Adrenal gland (tissue), 12 donors: ENCODE data around the gene GSE1. TPM values are rescaled to one million over a fixed set of nuclear protein-coding genes. Genes with fewer than 3 reads are reported as not detected.

Experiments used
- DNase-seq, 7 donors: peaks; one replicate each; pipeline ENCODE4 v3.0.0-alpha.2; 2019 to 2020
- H3K27ac ChIP-seq, 5 donors: fragments of 200-600 bp; sonication (generic) in 4 of 5; 1 replicate in 3 of 5; 2 replicates in 2 of 5; pipeline versions ENCODE4 v1.5.1 to v1.8.0; 2016 to 2020; ENCODE audit warnings: mild to moderate bottlenecking in 1 of 5
- H3K27me3 ChIP-seq: fragments of 200-600 bp; 2 replicates; pipeline ENCODE4 v1.8.0; 2021
- H3K36me3 ChIP-seq, 2 donors: fragments of 200-600 bp; replicated peaks in 1 of 2; 1 replicate in 1 of 2; 2 replicates in 1 of 2; pipeline versions ENCODE4 v1.5.1 to v1.8.0; 2018 to 2022
- H3K4me1 ChIP-seq, 2 donors: fragments of 200-600 bp; replicated peaks in 1 of 2; 1 replicate in 1 of 2; 2 replicates in 1 of 2; pipeline versions ENCODE4 v1.5.1 to v1.8.0; 2018 to 2021
- H3K4me3 ChIP-seq, 4 donors: fragments of 200-600 bp; sonication (generic) in 3 of 4; one replicate each; pipeline ENCODE4 v1.5.1; 2016 to 2018
- H3K9me3 ChIP-seq, 3 donors: fragments of 200-600 bp; sonication (generic) in 1 of 3; replicated peaks in 1 of 3; 1 replicate in 2 of 3; 2 replicates in 1 of 3; pipeline versions ENCODE4 v1.5.1 to v1.8.0; 2016 to 2021
- CTCF ChIP-seq, 6 experiments: fragments of 450-650 bp in 4 of 6; fragments of 200-600 bp in 2 of 6; sonication (generic) in 1 of 6; IDR thresholded peaks; 1 replicate in 5 of 6; 2 replicates in 1 of 6; pipeline versions ENCODE4 v1.5.1 to v1.8.0; 2016 to 2021; ENCODE audit warnings: antibody characterized with exemption in 6 of 6, mild to moderate bottlenecking in 2 of 6, moderate library complexity in 1 of 6
- POLR2A ChIP-seq, 2 donors: fragments of 450-650 bp; IDR thresholded peaks; one replicate each; pipeline ENCODE4 v1.6.1; 2017; ENCODE audit warnings: antibody characterized with exemption in 2 of 2, mild to moderate bottlenecking in 2 of 2, moderate library complexity in 1 of 2
- WGBS, 4 donors: extraction: QIAGEN DNeasy Blood & Tissue Kit in 2 of 4; methylation state at CpG; one replicate each; pipeline versions ENCODE4 v1.1.5 to v1.1.7; 2013 to 2017; 5-methylcytosine and 5-hydroxymethylcytosine counted together
- intact Hi-C, 2 donors: fragments of 100-400 bp; cut with DNase I; formaldehyde crosslinking; loops; one replicate each; pipeline versions ENCODE4 v1.14.1 to v1.15.0; 2022 to 2023
- polyA plus RNA-seq, 3 donors: library from polyadenylated mRNA; stranded (reverse); fragments of 200-250 nt in 2 of 3; fragments of 350-450 nt in 1 of 3; fragmentation: Illumina TruSeq in 1 of 3; extraction: RNeasy Lipid Tissue Mini Kit (QIAGEN cat#74804) in 1 of 3; gene quantifications; one replicate each; pipeline ENCODE4 v1.2.3, GENCODE V29; 2013 to 2014
- total RNA-seq, 9 donors: library from RNA; depleted of rRNA in 4 of 9; stranded (reverse); fragments of >200 nt in 4 of 9; fragments of 120-200 nt in 1 of 9; fragmentation: NEBNext Ultra II Directional in 1 of 9; extraction: Animal tissue kit (Norgen Biotek cat#: 25700) in 1 of 9; gene quantifications; one replicate each; pipeline versions ENCODE4 v1.1.0 to v1.2.4, GENCODE V29; 2013 to 2023
- donor health status: healthy with polysubstance abuse.
- donor health status: Bipolar disorder and iron deficiency.
- donor health status: DM: yes; HTN: yes; CAD: no.
- donor health status: DM: no; HTN: no; CAD: no.
- donor health status: DM: no; HTN: no; CAD: no.
- donor health status: DM: yes; HTN: yes; CAD: no.

Gene GSE1
- total and polyA plus RNA-seq, 12 donors: 7.8 to 99.9 (median 64.8) TPM

DNA sequence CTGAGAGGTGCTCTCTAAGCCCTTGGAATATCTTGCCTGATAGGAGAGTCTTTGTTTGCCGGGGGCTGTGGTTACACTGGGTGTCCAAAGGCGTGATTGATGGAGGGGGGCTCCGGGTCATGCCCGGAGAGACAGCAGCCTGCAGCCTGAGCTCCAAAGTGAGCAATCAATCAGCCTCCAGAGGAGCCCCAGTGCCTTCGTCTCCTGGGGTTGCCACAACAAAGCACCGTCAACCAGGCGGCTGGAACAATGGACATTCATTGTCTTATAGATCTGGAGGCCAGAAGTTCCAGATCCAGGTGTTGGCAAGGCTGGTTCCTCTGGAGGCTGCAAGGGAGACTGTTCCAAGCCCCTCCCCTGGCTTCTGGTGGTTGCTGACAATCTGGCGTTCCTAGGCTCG is 99.7 kb downstream of the GSE1 start:
- H3K27ac ChIP-seq: no peak overlapping the region
- WGBS, 4 donors: 41 to 80% (median 50%) methylated on average over 2 to 9 of the region's 9 CpGs
- intact Hi-C loops: loop anchor here in 1 of 2 donors (10.0 kb wide), 2 partner anchors 318 to 438 kb away; no protein-coding TSS in a partner anchor
- TF ChIP-seq POLR2A (IDR thresholded peaks at IDR 0.05) (no peak), CTCF (IDR thresholded peaks at IDR 0.05) (no peak)
- no peaks in the 10 kb centered on the region for H3K36me3 ChIP-seq
- no peaks in the 10 kb centered on the region for H3K9me3 ChIP-seq
- DNase-seq: no peak
- H3K4me3 ChIP-seq: no peak overlapping the region
- no peaks in the 10 kb centered on the region for H3K27me3 ChIP-seq
- peaks cover 0 to 5% of the 10 kb centered on the region in 2 donors for H3K4me1 ChIP-seq

- no peaks in the 10 kb centered on the region for H3K9me3 ChIP-seq
- H3K4me3 ChIP-seq: no peak overlapping the region
- peaks cover 0 to 5% of the 10 kb centered on the region in 2 donors for H3K4me1 ChIP-seq
- intact Hi-C loops: loop anchor here (5.0 to 10.0 kb wide), 4 partner anchors 53 to 441 kb away; no protein-coding TSS in a partner anchor
- H3K36me3 ChIP-seq: no peaks in the 10 kb centered on the region
- 53 to 67% (median 58%) methylated on average over 17 to 22 of the region's 22 CpGs for WGBS, 4 donors
- H3K27me3 ChIP-seq: no peaks in the 10 kb centered on the region
- no peak for DNase-seq
- no peak overlapping the region for H3K27ac ChIP-seq
- TF ChIP-seq POLR2A (IDR thresholded peaks at IDR 0.05) (no peak), CTCF (IDR thresholded peaks at IDR 0.05) (no peak)
Observed at GRCh38 chr16:85715169-85716021, 102.3 kb downstream of the GSE1 start.

DNA sequence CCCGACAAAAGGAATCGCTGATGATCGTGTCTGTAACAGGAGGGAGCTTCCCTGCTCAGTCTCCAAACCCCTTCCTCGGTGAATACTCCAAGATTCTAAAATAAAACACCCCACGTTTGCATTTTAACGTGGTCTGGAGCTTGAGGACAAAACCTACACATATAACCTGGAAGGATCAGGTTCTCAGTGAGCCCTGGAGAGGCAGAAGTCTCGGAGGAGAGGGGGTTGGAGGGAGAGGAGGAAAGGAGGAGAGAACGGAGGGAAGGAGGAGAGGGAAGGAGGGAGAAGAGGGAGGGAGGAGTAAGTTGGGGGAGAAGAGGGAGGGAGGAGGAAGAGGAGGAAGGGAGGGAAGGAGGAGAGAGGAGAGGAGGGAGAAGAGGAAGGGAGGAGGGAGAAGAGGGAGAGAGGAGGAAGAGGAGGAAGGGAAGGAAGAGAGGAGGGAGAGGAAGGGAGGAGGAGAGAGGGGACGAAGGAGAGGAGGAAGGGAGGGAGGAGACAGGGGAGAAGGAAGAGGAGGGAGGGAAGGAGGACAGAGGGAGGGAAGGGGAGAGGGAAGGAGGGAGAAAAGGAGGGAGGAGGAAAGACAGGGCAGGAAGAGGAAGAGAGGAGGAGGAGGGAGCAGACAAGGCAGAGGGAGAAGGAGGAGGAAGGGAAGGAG is 103.0 kb downstream of the GSE1 start:
- peaks cover 0 to 5% of the 10 kb centered on the region in 2 donors for H3K4me1 ChIP-seq
- H3K4me3 ChIP-seq: no peak overlapping the region
- H3K9me3 ChIP-seq: no peaks in the 10 kb centered on the region
- no peaks in the 10 kb centered on the region for H3K36me3 ChIP-seq
- WGBS, 4 donors: 29 to 47% (median 40%) methylated on average over 9 of the region's 9 CpGs
- no peaks in the 10 kb centered on the region for H3K27me3 ChIP-seq
- peak overlapping the region in 1 of 5 donors; percentile 8 for H3K27ac ChIP-seq
- DNase-seq: no peak
- TF ChIP-seq POLR2A (IDR thresholded peaks at IDR 0.05) (no peak), CTCF (IDR thresholded peaks at IDR 0.05) (no peak)
- intact Hi-C loops: loop anchor here (5.0 to 10.0 kb wide), 4 partner anchors 54 to 441 kb away; no protein-coding TSS in a partner anchor

DNA sequence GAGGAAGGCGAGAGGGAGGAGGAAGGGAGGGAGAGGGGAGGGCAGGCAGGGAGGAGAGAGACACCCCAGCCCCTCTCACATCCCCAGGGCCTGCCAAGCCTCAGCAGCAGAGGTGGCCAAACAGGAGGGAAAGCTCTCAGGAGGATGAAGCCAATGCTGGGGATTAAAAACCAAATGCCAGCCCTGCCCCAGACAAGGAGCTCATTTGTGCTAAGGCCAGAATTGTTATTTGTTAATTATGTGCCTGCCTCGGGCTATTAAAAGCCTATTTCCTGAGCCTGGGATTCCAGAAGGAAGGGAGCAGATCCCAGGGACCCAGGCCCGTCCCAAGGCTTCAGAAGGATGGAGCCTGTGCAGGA is 103.5 kb downstream of the GSE1 start:
- H3K9me3 ChIP-seq: no peaks in the 10 kb centered on the region
- no peak for TF ChIP-seq POLR2A (IDR thresholded peaks at IDR 0.05)
- no peak for TF ChIP-seq CTCF (IDR thresholded peaks at IDR 0.05)
- intact Hi-C loops: loop anchor here (5.0 to 10.0 kb wide), 4 partner anchors 54 to 442 kb away; no protein-coding TSS in a partner anchor
- peaks cover 0 to 5% of the 10 kb centered on the region in 2 donors for H3K4me1 ChIP-seq
- WGBS, 4 donors: 54 to 74% (median 62%) methylated on average over 3 of the region's 3 CpGs
- no peaks in the 10 kb centered on the region for H3K27me3 ChIP-seq
- no peaks in the 10 kb centered on the region for H3K36me3 ChIP-seq
- H3K27ac ChIP-seq: peak overlapping the region in 1 of 5 donors; percentile 8
- DNase-seq: no peak
- H3K4me3 ChIP-seq: no peak overlapping the region
